Stimulated activated CD8-positive, alpha-beta memory T cell treated with anti-CD3 and anti-CD28 coated beads, Interleukin-4, amount 100 ng/mL, for 1 hour (primary cell): ENCODE data around the gene CYTH4.

Experiments
- DNase-seq, 2 donors: peaks; one replicate each; pipeline ENCODE4 v3.0.0-alpha.2; 2020; ENCODE audit warnings: low read depth in 2 of 2, low spot score in 1 of 2

Gene CYTH4

GRCh38 chr22:37343863-37344734 lies 61.8 kb downstream of the CYTH4 start:
- DNase-seq, result no peak

GRCh38 chr22:37344735-37345449 lies 62.6 kb downstream of the CYTH4 start:
- DNase-seq, result no peak

GRCh38 chr22:37345863-37346504 lies 63.7 kb downstream of the CYTH4 start:
- DNase-seq, result no peak

- no peak for DNase-seq
Observed at GRCh38 chr22:37346505-37346895, 64.2 kb downstream of the CYTH4 start.

- no peak for DNase-seq
Observed at GRCh38 chr22:37349043-37349814, 66.9 kb downstream of the CYTH4 start.

- no peak for DNase-seq
Observed at GRCh38 chr22:37351232-37351631, 68.9 kb downstream of the CYTH4 start.

GRCh38 chr22:37352481-37352880 lies 70.2 kb downstream of the CYTH4 start:
- DNase-seq, result no peak

- no peak for DNase-seq
Observed at GRCh38 chr22:37353839-37354238, 71.5 kb downstream of the CYTH4 start.

GRCh38 chr22:37354261-37354660 lies 72.0 kb downstream of the CYTH4 start:
- DNase-seq, result no peak

GRCh38 chr22:37354670-37355069 lies 72.4 kb downstream of the CYTH4 start:
- DNase-seq, result no peak

- DNase-seq, result no peak
Observed at GRCh38 chr22:37355174-37355573, 72.9 kb downstream of the CYTH4 start.

GRCh38 chr22:37356922-37357321 lies 74.6 kb downstream of the CYTH4 start:
- DNase-seq, result no peak

GRCh38 chr22:37357446-37358075 lies 75.3 kb downstream of the CYTH4 start:
- no peak for DNase-seq

- DNase-seq, result no peak
Observed at GRCh38 chr22:37358386-37358785, 76.1 kb downstream of the CYTH4 start.

- DNase-seq, result no peak
Observed at GRCh38 chr22:37358917-37359316, 76.6 kb downstream of the CYTH4 start.

- DNase-seq, result no peak
Observed at GRCh38 chr22:37362621-37363020, 80.3 kb downstream of the CYTH4 start.

GRCh38 chr22:37363261-37363992 lies 81.1 kb downstream of the CYTH4 start:
- DNase-seq, result no peak
